ENCODE results near the gene LMTK3.
A peak's percentile ranks its signal among the peaks of the same experiment; 100 is the strongest.
"Not testable (repeated sequence)": the region's sequence is repeated elsewhere in the genome, so short reads cannot be mapped to it uniquely, and the experiment has no call there.

LMTK3 gene

DNA sequence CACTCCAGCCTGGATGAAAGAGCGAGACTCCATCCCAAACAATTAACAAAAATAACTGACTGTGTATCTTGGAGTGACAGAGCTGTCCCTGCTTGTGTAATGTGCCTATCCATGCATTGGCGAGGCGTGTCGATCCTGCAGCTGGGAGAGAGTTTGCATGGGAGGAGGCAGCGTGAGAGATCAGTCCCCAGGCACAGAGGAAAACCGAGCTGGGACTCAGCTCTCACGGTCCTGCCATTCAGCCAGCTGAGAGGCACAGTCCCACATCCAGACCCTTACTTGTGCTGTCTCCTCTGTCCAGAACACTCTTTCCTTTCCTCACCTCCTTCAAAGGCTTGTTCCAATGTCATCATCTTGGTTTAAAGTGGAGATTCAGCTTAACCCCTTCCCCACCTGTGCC, 28.5 kb upstream of the LMTK3 start:
- peak overlapping the region; percentile 13 for H3K27ac ChIP-seq
- no peak for DNase-seq (ENCODE audit: low read depth, low spot score)

DNA sequence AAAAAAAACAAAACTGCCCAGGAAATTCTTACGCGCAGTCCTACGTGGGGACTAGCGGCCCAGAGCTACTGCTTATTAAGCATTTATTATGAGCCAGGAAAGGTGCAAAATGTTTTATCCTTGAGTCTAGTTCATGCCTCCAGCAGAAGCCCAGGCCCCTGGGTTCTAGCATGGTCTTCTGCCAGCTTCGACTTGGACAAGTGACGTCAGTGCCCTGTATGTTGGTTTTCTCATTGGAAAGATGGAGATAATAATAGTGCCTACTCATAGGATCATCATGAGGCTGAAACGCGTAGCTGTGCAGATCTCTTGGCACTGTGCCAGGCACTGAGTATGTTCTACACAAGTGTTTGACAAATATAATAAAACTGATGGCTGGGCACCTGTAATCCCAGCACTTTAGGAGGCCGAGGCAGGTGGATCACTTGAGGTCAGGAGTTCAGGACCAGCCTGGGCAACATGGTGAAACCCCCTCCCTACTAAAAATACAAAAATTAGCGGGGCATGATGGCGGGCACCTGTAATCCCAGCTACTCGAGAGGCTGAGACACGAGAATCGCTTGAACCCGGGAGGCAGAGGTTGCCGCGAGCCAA, 28.0 kb upstream of the LMTK3 start:
- peak; percentile 50 for DNase-seq (ENCODE audit: low read depth, low spot score)
- peak overlapping the region; percentile 13 for H3K27ac ChIP-seq

DNA sequence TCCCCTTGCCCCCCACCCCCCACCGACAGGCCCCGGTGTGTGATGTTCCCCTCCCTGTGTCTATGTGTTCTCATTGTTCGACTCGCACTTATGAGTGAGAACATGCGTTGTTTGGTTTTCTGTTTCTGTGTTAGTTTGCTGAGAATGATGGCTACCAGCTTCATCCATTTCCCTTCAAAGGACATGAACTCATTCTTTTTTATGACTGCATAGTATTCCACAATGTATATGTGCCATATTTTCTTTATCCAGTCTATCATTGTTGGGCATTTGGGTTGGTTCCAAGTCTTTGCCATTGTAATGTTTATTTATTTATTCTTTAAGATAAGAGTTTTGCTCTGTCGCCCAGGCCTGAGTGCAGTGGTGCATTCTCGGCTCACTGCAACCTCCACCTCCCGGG, 26.4 kb upstream of the LMTK3 start:
- not testable (repeated sequence) for DNase-seq (ENCODE audit: low read depth, low spot score); H3K27ac ChIP-seq

DNA sequence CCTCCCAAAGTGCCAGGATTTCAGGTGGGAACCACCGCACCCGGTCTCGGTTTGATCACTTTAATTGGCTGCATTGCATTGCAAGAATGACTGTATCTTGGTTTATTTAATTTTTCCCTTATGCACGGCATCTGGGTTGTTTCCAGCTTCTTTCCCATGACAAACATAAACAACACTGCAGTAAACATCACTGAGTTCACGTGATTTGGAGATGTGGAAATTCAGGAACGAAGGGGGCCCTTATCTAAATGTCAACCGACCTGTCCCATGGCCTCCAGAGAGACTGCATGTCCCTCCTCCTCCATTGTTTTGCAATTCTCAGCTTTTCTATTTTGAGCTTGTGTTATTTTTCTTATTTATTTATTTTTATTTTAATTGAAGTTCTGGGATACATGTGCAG, 25.9 kb upstream of the LMTK3 start:
- H3K27ac ChIP-seq: no peak overlapping the region
- no peak for DNase-seq (ENCODE audit: low read depth, low spot score)

DNA sequence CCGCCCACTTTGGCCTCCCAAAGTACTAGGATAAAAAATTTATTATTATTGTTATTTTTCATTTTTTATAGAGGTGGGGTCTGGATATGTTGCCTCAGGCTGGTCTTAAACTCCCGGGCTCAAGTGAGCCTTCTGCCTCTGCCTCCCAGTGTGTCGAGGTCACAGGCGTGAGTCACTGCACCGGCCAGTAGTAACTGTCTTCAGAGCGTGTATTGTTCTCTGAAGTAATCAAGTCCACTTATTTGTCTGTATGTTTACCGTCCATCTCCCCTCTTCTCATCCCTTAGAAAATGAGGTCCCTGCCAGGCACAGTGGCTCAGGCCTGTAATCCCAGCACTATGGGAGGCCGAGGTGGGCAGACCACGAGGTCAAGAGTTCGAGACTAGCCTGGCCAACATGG, 22.1 kb upstream of the LMTK3 start:
- no peak overlapping the region for H3K27ac ChIP-seq
- no peak for DNase-seq (ENCODE audit: low read depth, low spot score)

DNA sequence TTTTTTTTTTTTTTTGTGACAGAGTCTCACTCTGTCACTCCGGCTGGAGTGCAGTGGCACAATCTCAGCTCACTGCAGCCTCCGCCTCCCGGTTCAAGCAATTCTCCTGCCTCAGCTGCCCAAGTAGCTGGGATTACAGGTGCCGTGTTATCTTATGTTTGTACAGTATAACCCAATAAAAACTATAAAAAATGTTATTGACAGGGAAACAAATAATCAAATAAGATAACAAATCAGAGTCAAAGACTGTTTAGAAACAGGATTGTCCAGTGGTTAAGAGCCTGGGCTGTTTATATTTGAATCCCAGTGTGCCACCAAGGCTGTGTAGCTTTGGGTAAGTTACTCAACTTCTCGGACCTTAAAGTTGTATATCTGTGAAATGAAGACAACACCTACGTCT, 19.1 kb upstream of the LMTK3 start:
- no peak for DNase-seq (ENCODE audit: low read depth, low spot score)
- H3K27ac ChIP-seq: no peak overlapping the region

DNA sequence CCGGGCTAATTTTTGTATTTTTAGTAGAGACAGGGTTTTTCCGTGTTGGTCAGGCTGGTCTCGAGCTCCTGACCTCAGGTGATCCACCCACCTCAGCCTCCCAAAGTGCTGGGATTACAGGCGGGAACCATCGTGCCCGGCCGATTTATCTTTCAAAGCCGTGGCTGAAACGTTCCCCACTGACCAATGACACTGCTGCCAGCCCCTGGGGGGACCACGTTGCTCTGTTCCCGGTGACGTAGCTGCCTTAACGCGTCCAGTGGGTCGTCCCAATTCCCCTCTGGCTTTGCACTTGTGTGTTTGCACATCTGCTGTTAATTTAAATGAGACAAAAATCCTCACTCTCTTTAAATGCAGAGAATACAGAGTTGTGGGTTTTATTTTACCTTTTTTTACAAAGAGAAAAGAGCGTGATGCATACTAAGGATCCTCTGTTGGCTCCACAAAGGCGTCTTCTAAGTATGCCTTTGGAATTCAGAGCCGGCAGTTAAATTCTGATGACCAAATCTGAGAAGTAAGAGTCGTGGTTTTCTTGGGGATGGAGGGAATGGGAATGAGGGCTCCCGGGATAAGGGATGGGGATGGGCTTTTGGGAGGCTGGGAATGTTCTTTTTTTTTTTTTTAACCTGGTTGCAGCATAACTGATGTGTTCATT, 18.6 kb upstream of the LMTK3 start:
- H3K27ac ChIP-seq: no peak overlapping the region
- no peak for DNase-seq (ENCODE audit: low read depth, low spot score)

DNA sequence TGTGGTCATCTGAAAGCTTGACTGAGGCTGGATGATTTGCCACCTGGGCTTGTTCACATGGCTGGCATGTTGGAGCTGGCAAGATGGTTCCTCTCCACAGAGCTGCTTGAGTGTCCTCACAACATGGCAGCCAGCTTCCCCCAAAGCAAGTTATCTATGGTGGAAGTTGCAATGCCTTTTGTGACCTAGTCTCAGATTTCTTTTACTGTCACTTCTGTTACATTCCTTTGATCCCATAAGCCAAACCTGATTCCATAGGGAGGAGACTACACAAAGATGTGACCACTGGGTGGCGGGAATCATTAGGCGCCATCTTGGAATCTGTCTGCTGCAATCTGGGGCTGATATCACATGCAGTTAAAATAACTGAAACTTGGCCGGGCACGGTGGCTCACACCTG, 17.5 kb upstream of the LMTK3 start:
- no peak overlapping the region for H3K27ac ChIP-seq
- no peak for DNase-seq (ENCODE audit: low read depth, low spot score)

DNA sequence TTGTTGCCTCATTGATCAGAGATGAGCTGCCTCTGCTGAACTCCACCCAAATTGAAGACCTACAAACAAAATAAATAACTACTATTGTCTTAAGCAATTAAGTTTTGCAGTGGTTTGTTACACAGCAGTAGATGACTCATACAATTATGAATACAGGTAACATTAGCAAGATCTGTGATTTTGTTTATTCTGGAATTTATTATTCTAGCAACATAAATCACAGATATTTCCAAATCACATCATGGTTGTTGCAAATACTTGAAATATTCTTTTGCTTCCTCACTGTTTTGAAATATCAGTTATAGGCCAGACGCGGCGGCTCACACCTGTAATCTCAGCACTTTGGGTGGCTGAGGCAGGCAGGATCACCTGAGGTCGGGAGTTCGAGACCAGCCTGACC, 13.1 kb upstream of the LMTK3 start:
- no peak for DNase-seq (ENCODE audit: low read depth, low spot score)
- no peak overlapping the region for H3K27ac ChIP-seq

DNA sequence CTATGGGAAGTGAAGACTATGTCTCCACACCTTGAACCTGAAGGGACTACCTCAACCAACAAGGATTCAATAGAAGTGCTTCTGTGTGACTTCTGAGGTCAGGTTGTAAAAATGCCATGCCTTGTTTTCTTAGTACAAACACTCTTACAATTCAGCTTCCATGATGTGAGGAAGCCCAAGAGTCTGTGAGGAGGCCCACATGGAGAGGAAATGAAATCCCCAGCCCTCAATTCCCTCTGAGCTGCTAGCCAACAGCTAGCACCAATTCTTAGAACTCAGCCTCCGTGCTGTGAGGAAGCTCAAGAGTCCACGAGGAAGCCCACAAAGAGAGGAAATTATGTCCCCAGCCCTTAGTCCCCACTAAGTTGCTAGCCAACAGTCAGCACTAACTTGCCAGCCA, 12.6 kb upstream of the LMTK3 start:
- DNase-seq (ENCODE audit: low read depth, low spot score): no peak
- H3K27ac ChIP-seq: no peak overlapping the region

DNA sequence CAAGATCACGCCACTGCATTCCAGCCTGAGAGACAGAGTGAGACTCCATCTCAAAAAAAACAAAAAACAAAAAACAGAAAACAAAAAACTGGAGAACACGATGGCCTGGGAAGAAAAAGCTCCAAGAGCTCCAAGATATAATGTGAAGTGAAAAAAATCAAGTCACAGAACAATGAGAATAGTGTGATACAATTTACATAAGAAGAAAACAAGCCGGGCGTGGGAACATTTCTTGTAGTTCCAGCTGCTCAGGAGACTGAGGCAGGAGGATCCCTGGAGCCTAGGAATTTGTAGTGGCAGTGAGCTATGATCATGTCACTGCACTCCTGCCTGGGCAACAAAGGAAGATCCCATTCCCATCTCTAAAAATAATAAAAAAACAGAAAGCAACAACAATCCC, 8.5 kb upstream of the LMTK3 start:
- no peak overlapping the region for H3K27ac ChIP-seq
- DNase-seq (ENCODE audit: low read depth, low spot score): no peak

DNA sequence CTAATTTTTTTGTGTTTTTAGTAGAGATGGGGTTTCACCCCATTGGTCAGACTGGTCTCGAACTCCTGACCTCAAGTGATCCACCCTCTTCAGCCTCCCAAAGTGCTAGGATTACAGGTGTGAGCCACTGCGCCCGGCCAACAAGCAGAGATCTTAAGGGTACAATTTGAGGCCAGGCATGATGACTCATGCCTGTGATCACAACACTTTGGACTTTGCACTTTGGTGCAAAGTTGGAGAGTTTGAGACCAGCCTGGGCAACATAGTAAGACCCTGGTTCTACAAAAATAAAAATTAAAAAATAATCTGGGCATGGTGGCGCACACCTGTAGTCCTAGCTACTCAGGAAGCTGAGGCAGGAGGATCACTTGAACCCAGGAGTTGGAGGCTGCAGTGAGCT, 7.8 kb upstream of the LMTK3 start:
- not testable (repeated sequence) for H3K27ac ChIP-seq; DNase-seq (ENCODE audit: low read depth, low spot score)

DNA sequence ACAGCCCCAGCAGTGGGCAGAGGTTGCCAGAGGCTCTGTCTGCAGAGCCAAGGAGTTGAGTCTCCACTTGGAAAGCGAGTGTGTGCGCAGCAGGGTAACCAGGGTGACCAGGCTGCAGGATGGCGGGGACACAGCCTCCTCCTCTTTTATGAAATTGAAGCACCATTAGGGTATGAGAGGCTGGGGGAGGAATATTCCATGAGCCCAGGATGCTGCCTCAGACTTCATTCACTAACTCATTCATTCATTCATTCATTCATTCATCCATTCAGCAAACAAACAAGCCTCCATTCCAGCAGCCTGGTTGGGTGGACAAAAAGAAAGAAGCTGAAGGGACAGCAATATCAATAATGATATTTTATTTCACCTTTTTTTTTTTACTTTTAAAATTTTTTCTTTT, 6.6 kb upstream of the LMTK3 start:
- no peak overlapping the region for H3K27ac ChIP-seq
- no peak for DNase-seq (ENCODE audit: low read depth, low spot score)

DNA sequence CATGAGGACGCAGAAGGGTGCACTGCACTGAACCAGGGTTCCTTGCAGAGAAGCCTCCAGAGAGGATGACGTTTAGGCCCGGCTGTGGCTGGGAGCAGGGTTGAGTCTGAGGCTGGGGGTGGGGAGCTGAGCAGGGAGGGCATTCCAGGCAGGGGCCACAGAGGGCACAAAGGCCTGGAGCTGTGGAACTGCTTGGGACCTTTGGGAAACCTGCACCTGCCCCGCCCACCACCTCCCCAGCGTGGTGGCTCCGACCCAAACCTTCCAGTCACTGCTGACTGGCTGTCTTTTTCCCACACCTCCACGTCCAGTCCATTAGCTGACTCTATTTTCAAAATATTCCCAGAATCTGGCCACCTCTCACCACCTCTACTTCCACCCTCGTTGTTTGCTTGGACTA, 4.9 kb upstream of the LMTK3 start:
- H3K27ac ChIP-seq: no peak overlapping the region
- DNase-seq (ENCODE audit: low read depth, low spot score): no peak

DNA sequence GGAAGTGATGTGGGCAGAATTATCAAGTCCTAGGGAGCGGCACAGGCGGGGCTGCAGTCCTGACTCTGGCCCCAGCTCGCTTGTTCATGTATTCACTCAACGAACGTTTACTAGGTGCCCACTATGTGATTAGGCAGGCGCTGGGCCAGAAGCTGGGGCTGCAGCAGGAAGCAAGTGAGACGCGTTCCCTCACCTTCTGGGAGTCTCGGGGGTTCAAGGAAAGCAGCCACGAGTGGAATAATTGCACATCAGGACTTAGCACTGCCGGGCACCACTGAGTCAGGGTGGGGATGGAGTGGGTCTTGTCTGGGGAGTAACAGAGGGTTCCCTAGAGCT, 2.5 kb upstream of the LMTK3 start:
- no peak for DNase-seq (ENCODE audit: low read depth, low spot score)
- no peak overlapping the region for H3K27ac ChIP-seq

DNA sequence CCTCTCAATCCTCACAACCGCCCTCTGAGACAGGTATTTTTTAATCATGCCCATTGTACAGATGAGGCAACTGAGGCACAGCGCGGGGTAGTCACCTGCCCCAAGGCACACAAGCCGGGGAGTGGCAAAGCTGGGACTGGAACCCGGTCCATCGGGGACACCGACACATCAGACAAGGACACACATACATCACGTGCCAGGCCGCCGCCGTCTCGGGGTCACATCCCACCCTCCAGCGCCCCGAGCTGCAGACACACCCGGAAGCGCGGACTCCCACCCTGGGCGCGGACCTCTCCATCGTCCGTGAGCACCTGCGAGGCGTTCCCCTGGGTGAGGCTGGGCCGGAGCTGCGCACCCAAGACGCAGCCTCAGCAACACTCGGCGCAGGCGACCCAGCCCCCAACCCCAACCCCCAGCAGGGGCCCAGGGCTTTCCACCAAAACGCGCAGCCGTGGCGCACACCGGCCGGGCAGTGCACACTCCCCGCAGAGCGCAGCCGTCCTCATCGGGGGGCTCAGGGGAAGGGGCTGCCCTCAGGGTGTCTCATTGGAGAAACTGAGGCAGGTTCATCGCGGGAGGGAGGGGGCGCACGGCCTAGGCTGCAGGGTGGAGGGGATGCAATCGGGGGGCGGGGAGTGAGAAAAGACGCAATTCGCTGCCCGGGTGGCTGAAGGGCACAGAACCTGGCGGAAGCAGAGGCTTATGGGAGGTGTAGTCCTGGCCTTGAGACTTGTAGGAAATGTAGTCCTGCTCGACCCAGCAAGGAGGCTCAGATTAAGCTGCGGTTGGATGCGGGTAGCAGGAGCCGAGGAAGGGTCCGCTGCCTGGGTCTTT, 1.9 kb upstream of the LMTK3 start:
- no peak overlapping the region for H3K27ac ChIP-seq
- DNase-seq (ENCODE audit: low read depth, low spot score): no peak

DNA sequence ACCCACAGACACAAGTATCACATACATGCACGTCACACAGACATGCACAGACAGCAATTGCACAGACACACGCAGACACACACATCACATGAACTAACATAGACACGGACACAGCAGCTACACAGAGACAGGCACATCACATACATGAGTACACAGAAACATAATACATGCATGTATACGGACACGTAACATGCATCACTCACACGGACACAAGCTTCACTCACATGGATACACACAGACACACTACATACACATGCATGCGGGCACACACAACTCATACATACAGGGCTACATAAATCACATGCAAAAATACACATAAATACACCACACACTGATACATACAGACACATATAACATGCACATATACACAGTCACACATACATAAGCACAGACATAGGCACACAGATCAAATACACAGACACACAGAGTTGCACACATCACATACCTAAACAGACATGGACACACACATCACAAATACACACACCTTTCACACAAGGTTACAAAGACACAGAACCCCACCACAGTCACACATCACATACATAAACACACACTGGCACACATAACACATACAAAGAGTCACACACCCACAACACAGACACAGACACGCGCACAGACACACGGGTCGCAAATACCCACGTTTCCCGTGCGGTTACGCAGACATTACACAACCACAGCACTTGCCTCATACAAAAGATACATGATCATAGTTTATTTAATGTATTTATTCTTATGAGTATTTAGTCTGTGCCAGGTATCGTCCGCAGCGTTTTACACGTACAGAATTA, 1.1 kb upstream of the LMTK3 start:
- no peak overlapping the region for H3K27ac ChIP-seq
- no peak for DNase-seq (ENCODE audit: low read depth, low spot score)

DNA sequence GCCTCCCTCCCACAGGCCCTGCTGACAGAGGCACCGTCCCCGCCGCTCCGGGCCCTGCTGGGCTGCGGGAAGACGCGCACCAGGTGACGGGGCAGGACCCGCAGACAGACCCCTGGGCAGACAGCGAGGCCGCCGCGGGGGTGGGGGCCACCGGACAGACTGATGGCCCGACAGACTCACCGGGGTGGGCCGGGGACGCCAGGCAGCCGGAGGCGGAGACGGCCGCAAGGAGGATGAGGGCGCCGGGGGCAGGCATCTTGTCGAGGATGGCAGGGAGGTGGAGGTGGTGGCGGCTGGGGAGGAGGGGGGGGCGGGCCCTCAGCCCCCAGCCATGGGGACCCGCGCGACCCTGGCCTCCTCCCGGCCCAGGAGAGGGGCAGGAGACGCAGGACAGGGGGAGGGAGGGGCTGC, 309 bp downstream of the LMTK3 start:
- no peak for DNase-seq (ENCODE audit: low read depth, low spot score)
- no peak overlapping the region for H3K27ac ChIP-seq

DNA sequence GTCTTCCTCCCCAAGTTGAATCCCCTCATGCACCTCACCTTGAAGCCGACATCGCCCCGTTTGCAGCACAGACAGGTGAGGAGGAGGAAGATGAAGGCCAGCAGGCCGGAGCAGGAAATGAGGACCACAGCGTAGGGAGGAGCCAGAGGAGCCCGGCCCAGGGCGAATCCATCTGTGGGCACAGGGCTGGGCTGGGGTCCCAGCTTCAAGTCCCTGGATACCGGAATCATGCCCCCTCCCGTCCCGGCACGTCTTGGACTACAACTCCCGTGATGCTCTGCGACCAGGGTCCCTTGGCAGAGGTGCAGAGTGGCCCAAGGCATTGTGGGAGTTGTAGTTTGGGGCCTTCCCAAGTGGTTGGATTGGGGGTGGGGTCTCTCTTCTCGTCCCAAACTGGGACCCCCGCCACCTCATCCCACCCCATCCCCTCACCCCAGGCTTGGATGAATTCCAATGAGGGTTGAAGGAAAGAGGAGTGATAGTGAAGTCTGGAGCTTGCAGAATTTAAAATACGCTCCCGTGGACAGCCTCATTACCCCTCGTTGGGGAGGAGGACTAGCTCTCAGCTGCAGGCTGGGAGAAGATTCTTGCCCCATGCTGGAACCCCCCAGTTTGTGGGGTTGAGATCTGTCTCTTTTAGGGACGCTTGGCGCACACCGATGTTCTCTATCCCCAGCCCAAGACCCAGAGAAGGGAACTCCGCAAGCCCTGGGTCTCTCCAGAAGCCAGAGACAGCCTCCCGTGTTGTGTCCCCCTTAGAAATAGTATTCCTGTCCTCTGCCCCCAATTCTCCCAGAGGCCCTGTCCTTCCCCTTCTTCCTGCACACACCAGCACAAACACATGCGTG, 990 bp downstream of the LMTK3 start:
- DNase-seq (ENCODE audit: low read depth, low spot score): no peak

More for the DNA sequence above, 990 bp downstream of the LMTK3 start:
- no peak overlapping the region for H3K27ac ChIP-seq

Measured in epithelial cell of prostate (primary cell).